Measurements from ENCODE around the gene RABL2A.
"Not testable (repeated sequence)": the region's sequence is repeated elsewhere in the genome, so short reads cannot be mapped to it uniquely, and the experiment has no call there.

RABL2A gene

GRCh38 chr2:113690871-113691270, 63.8 kb downstream of the RABL2A start:
- DNase-seq = not testable (repeated sequence)

Measured in DMS79 (cell line).